ENCODE results near the gene HS6ST3. TPM values are rescaled to one million over a fixed set of nuclear protein-coding genes. Genes with fewer than 3 reads are reported as not detected.

HS6ST3 gene
- total RNA-seq, 1 donor from 2014 or later: 4.7 TPM

DNA sequence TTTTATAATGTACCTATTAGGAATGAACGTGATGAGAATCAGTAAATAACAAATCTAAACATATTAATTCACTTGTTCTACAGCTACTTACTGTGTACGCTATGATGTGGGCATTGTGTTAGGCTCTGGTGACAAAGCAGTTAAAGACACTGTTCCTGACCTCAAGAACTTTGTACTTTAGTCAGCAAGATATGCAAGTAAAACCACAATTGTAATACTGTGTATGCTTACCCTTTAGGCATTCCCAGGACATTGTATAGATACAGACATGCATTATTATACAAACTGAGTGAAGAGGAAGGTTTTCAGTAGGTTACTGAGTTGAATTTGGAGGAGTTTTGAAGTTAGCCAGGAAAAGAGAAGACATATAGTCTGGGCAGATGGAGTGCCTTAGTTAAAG, 435.8 kb downstream of the HS6ST3 start:
- no peak for DNase-seq (ENCODE audit: extremely low spot score, unreplicated experiment)
- TF ChIP-seq, protein P1, sequence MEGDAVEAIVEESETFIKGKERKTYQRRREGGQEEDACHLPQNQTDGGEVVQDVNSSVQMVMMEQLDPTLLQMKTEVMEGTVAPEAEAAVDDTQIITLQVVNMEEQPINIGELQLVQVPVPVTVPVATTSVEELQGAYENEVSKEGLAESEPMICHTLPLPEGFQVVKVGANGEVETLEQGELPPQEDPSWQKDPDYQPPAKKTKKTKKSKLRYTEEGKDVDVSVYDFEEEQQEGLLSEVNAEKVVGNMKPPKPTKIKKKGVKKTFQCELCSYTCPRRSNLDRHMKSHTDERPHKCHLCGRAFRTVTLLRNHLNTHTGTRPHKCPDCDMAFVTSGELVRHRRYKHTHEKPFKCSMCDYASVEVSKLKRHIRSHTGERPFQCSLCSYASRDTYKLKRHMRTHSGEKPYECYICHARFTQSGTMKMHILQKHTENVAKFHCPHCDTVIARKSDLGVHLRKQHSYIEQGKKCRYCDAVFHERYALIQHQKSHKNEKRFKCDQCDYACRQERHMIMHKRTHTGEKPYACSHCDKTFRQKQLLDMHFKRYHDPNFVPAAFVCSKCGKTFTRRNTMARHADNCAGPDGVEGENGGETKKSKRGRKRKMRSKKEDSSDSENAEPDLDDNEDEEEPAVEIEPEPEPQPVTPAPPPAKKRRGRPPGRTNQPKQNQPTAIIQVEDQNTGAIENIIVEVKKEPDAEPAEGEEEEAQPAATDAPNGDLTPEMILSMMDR (conservative IDR thresholded peaks at IDR 0.05): no peak
- H3K27me3 Mint-ChIP-seq: no peaks in the 10 kb centered on the region
- H3K4me1 Mint-ChIP-seq (ENCODE audit: unreplicated experiment): peaks cover 4% of the 10 kb centered on the region
- no peaks in the 10 kb centered on the region for H3K9me3 Mint-ChIP-seq
- H3K4me3 Mint-ChIP-seq: no peak overlapping the region
- no peak overlapping the region for H3K27ac Mint-ChIP-seq
- H3K36me3 Mint-ChIP-seq: no peaks in the 10 kb centered on the region

DNA sequence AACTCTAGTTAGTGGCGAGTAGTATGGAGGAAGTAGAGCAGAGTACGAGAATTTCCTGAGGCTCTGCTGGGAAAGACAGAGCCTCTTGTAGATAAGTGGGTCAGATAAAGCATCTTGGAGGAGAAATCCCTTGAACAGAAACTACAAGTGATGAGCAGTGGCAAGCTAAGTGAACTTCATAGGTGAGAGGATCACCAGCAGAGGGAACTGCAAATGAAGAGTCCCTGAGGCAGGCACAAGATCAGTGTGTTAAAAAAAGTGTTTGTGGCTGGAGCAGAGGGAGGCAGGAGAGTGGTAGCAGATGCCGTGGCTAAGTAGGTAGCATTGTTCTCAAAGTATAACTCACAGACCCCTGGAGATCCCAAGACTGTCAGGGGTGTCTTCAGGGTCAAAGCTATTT, 437.6 kb downstream of the HS6ST3 start:
- H3K27me3 Mint-ChIP-seq: no peaks in the 10 kb centered on the region
- no peak for DNase-seq (ENCODE audit: extremely low spot score, unreplicated experiment)
- H3K27ac Mint-ChIP-seq: no peak overlapping the region
- peaks cover 7% of the 10 kb centered on the region for H3K4me1 Mint-ChIP-seq (ENCODE audit: unreplicated experiment)
- TF ChIP-seq, protein P1 (conservative IDR thresholded peaks at IDR 0.05): no peak
- no peak overlapping the region for H3K4me3 Mint-ChIP-seq
- no peaks in the 10 kb centered on the region for H3K9me3 Mint-ChIP-seq
- H3K36me3 Mint-ChIP-seq: no peaks in the 10 kb centered on the region

DNA sequence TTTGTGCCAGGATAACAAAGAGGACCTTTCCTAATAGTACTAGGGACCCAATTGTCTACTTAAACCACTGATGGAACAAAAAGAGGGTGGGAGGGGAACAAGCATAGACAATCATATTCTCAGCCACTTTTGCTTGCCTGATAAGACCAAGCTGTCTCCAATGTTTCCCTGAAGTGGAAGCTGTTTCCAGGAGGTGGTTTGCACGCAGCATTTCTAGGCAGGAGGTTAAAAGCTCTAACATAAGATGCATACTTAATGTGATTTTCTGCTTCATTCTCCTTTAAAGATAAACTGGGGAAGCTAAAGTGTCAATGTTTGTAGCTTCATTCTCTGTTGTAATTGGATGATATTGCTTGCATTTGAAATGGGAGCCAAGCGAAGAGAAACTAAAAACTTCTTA, 442.9 kb downstream of the HS6ST3 start:
- Mint-ChIP-seq H3K36me3 (no peaks in the 10 kb centered on the region), H3K9me3 (peaks cover 4% of the 10 kb centered on the region), H3K4me1 (ENCODE audit: unreplicated experiment) (peaks cover 8% of the 10 kb centered on the region), H3K27ac (no peak overlapping the region), H3K4me3 (no peak overlapping the region), H3K27me3 (no peaks in the 10 kb centered on the region)
- no peak for DNase-seq (ENCODE audit: extremely low spot score, unreplicated experiment)
- TF ChIP-seq, protein P1 (conservative IDR thresholded peaks at IDR 0.05): no peak

DNA sequence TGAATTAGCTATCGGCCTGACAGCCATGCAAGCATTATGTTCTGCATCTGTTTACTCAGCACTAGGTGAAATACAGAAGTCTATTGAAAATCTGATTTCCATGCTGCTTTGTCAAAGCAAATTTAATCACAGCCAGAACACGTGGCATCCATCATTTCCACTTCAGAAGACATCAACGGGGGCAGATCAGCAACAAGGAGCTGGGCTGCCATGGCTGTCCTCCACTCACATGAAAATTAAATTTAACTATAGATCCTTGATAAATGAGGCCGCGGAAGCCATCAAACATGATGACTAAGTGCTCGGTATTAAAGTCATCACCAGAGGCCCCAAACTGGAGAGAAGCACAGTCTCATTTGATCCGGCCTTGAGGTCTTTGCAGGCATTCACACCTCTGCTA, 443.5 kb downstream of the HS6ST3 start:
- Mint-ChIP-seq H3K4me3 (no peak overlapping the region), H3K4me1 (ENCODE audit: unreplicated experiment) (peaks cover 8% of the 10 kb centered on the region), H3K36me3 (no peaks in the 10 kb centered on the region), H3K27me3 (no peaks in the 10 kb centered on the region), H3K9me3 (peaks cover 4% of the 10 kb centered on the region), H3K27ac (no peak overlapping the region)
- DNase-seq (ENCODE audit: extremely low spot score, unreplicated experiment): no peak
- TF ChIP-seq, protein P1 (conservative IDR thresholded peaks at IDR 0.05): no peak

DNA sequence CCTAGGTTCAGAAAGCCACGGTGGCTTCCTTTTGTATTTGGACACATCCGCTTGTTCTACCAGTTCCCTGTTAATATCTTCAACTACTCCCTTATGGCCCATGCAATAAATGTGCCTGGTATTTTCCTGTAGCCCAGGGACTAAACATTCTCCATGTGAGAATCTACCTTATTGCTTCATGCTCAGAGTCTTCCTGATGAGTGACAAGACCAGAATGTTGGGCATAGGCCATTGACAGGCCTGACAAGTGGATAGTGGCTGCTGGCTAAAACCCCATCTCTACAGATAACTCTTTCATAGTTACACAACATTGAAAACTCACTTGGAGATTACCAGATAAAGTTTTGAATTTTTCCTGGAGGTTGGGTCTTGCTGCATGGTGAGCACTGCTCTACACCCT, 449.9 kb downstream of the HS6ST3 start:
- TF ChIP-seq, protein P1 (conservative IDR thresholded peaks at IDR 0.05): no peak
- Mint-ChIP-seq H3K27me3 (no peaks in the 10 kb centered on the region), H3K9me3 (peaks cover 4% of the 10 kb centered on the region), H3K36me3 (no peaks in the 10 kb centered on the region), H3K27ac (no peak overlapping the region), H3K4me1 (ENCODE audit: unreplicated experiment) (no peaks in the 10 kb centered on the region), H3K4me3 (no peak overlapping the region)
- no peak for DNase-seq (ENCODE audit: extremely low spot score, unreplicated experiment)

DNA sequence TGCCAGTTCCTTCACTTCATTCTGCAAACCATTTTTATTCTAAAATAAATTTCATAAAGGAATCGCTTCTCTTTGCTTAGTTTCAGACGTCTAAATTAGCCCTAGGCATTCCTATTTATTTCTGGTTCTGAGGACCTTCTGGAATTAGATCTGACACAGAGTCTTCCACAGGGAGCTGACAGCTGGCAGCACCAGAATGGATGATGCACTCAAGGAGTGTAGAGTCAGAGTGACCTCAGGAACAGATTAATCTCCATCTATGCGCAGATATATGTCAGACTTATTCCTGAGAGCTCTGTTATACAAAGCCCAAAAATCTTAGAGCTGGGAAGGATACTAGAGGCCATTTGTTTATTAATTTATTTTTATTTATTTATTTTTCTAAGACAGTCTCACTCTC, 450.8 kb downstream of the HS6ST3 start:
- no peak overlapping the region for H3K4me3 Mint-ChIP-seq
- no peaks in the 10 kb centered on the region for H3K36me3 Mint-ChIP-seq
- H3K27me3 Mint-ChIP-seq: no peaks in the 10 kb centered on the region
- TF ChIP-seq, protein P1 (conservative IDR thresholded peaks at IDR 0.05): no peak
- H3K27ac Mint-ChIP-seq: no peak overlapping the region
- H3K4me1 Mint-ChIP-seq (ENCODE audit: unreplicated experiment): no peaks in the 10 kb centered on the region
- DNase-seq (ENCODE audit: extremely low spot score, unreplicated experiment): no peak
- H3K9me3 Mint-ChIP-seq: peaks cover 4% of the 10 kb centered on the region
